ENCODE measurements around the gene BAIAP2L2. TPM values are rescaled to one million over a fixed set of nuclear protein-coding genes. Genes with fewer than 3 reads are reported as not detected.
A peak's percentile ranks its signal among the peaks of the same experiment; 100 is the strongest.
"Not testable (repeated sequence)": the region's sequence is repeated elsewhere in the genome, so short reads cannot be mapped to it uniquely, and the experiment has no call there.

The BAIAP2L2 gene
- total RNA-seq, 1 donor from 2014 or later, result 0.24 TPM

DNA sequence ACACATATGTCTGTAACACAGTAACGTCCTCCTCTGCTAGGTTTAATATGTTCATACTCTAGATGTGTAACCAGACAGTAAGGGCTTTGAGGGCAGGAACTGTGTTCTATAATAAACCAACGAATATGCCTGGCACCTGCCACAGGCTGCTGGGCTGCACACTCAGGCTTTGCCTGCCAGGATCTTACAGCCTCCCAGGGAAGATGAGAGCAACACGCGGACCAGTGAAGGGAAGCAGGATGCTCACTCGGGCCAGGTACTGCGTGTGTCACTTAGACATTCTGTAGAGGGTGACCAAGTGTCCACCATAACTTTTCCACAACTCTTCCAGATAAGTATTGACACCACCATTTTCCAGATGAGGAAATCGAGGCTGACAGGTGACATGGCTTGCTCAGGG lies 21.7 kb upstream of the BAIAP2L2 start:
- intact Hi-C loops (cut with DNase I), result no loop called here
- ATAC-seq (ENCODE audit: poor library complexity) (no peak), DNase-seq (peak; percentile 6)

DNA sequence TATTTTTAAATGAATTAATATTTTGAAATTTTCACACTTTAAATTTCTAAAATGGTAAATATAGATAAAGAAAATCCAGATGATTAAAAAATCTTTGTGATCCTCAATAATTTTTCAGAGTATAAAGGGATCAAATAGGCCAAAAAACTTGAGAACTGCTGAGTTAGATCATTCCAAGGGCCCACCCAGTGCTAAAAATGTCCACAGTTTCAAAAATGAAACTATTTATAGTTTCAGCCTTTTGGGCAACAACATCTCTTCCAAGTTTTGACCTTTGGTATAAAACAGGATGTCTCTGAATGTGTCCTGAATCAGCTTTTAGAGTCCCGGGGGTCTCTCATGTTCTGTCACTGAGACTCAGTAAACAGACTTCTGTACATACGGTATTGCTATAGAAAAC lies 20.9 kb upstream of the BAIAP2L2 start:
- intact Hi-C loops (cut with DNase I), result no loop called here
- no peak for DNase-seq
- no peak for ATAC-seq (ENCODE audit: poor library complexity)

DNA sequence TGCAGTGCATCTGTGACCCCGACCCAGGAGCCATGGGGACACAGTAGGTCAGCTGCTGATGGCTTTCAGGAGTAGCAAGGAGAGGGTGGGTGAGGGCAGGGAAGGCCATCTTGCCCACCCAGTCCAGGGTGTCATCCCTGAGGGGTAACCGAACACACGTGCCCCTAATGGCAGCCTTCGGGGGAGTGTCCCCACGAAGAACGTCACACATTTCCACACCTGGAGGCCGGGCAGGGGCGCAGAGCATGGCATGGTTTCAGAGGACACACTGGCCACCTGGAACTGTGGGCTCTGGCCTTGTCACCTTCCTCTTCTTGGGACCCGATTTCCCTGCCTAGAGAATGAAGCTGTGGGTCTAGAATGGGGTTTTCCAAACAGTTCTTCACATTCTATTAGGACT lies 19.4 kb upstream of the BAIAP2L2 start:
- intact Hi-C loops (cut with DNase I), result no loop called here
- DNase-seq (peak; percentile 35), ATAC-seq (ENCODE audit: poor library complexity) (no peak)

DNA sequence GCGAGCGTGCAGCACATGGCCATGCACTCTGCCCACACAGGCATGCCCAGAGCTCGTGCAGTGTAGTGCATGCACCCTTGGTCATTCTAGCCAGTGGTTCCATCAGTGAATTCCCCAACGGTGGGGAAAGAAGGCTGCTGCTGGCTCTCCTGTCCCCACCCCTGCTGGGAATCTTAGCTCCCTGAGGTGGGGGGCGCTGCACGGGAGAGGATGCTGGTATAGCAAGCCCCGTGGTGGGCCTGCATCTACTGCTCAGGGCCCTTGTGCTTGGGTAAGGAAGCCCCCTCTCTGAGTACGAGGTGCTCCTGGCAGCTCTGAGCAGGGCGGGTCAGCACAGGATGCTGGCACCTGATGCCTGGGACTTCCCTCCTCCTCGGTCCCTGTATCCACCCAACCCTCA lies 18.5 kb upstream of the BAIAP2L2 start:
- intact Hi-C loops (cut with DNase I), result no loop called here
- DNase-seq, result peak; percentile 32
- no peak for ATAC-seq (ENCODE audit: poor library complexity)

DNA sequence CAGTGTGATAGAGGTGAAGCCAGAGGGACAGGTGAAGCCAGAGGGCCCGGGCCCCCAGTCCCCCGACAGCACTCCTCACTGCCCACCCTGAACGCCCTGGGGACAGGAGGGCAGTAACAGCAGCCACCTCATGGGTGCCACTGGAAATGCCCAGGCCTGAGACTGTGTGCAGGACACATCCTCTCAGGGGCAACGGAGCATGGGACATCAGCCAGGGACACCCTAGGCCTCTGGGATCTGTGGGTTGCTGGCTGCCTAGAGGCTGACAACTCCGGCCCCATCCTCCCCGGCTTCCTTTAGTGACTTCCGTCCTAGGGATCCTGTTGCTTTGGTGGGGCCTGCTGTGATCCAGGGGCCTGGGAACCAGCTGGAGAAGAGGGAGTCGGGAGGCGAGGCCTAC lies 17.4 kb upstream of the BAIAP2L2 start:
- DNase-seq (peak; percentile 30), ATAC-seq (ENCODE audit: poor library complexity) (no peak)
- intact Hi-C loops (cut with DNase I), result no loop called here

DNA sequence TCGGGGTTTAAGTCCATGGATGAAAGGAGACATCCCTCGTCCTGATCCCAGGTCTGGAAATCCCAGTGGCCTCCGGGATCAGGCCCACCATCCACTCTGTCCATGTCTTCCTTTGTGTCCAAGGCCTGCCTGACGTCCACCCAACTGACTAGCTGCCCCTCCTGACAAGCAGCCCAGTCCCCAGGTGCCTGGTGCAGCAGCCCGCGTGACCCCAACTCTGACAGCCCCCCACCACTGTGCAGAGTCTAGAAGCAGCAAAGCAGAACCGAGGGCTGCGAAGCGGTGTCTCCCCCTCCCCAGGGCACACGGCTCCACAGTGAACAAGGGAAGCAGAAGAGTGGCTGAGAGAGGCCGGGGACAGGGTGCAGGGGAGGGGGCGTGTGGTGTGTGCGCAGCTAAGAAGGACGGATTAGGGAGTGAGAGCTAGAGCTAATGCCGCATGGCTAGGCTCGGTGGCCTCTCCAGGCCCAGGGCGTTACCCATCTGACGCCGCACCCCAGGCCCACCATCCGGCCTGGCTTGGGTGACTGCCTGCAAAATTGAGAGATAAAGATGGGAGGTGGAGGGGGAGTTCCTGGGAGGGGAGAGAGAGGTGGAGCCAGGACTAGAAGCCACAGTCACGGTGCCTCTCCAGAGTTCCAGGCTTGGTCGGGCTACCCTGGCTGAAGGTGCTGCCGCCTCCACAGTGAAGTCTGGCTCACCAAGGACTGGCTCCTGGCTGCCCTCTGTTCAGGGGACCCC lies 16.6 kb upstream of the BAIAP2L2 start:
- intact Hi-C loops (cut with DNase I), result no loop called here
- no peak for ATAC-seq (ENCODE audit: poor library complexity)
- peak; percentile 17 for DNase-seq

DNA sequence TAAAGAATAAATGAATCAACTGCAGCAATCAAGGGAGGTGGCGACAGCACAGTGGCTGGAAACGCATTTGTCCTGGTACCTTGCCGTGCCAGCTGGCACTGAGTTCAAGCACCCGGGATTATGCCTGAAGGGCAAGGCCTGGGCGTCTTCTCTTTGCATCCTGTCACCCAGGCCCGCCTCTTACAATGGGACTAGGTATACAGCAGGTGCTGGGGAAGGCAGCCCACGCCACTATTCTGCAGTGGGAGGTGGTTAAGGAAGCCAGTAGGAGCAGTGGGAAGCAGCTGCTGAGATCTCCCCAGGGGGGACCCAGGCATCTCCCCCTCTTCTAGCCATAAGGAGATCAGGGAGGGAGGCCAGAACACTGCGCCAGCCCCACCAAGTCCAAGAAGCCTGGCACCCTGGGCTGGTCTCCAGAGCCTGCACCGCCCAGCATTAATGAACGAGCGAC lies 15.3 kb upstream of the BAIAP2L2 start:
- DNase-seq, result peak; percentile 57
- ATAC-seq (ENCODE audit: poor library complexity), result peak; percentile 76
- intact Hi-C loops (cut with DNase I), result no loop called here

DNA sequence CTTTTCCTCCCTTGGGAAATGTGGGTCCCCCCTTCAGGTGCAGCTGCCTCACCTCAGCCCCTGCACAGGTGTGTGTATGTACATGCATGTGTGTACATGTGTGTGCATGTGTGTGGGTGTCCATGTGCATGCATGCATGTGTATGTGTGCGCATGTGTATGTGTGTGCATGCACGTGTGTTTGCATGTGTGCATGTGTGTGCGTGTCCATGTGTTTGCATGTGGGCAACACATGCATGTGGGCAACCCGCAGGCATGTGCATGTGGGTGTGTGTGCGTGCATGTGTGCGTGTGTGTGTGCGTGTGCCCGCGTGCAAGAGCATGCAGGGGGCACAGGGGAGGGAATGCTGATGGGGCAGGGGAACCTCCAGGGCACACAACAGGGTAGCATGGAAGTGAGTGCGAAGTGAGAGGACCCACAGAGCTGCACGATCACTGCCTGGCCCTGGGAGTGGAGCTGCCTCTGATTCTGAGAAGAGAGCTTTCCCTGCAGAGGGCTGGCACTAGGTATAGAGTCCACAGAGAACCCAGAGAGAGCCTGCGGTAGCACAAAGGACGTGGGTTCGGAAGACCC lies 14.6 kb upstream of the BAIAP2L2 start:
- DNase-seq (peak; percentile 15), ATAC-seq (ENCODE audit: poor library complexity) (no peak)
- intact Hi-C loops (cut with DNase I), result no loop called here

DNA sequence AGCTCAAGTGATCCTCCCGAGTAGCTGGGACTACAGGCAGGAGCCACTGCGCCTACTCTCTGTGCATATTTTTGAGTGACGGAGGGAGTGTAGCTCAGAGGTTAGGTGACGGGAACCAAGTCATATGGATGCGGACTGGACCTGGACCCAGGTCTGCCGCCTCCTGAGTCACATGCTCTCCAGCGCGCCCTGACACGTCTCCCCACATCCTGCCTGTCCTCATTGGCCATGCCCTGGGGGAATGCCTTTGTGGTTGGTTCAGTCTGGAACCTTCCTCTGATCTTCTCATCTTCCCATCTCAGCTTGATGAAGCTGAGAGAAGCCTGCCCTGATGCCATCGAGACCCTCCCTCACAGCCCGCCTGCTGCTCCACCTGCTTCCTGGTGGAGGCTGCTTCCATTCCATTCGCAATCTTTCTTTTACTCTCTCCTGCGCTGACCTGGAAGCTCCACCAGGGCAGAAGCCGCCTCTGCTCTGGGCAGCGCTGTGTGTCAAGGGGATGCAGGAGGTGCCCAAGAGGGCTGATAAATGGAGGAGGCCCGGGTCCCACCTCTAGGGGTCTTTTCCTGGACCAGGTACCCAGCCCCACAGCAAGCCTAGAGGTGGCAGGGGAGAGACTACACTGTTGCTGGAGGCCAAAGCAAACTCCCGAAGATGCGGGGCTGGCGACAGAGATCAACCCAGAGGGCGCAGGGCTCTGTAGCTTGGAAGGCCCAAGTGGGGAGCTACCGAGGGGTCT lies 13.9 kb upstream of the BAIAP2L2 start:
- intact Hi-C loops (cut with DNase I), result no loop called here
- peak; percentile 19 for DNase-seq
- no peak for ATAC-seq (ENCODE audit: poor library complexity)

DNA sequence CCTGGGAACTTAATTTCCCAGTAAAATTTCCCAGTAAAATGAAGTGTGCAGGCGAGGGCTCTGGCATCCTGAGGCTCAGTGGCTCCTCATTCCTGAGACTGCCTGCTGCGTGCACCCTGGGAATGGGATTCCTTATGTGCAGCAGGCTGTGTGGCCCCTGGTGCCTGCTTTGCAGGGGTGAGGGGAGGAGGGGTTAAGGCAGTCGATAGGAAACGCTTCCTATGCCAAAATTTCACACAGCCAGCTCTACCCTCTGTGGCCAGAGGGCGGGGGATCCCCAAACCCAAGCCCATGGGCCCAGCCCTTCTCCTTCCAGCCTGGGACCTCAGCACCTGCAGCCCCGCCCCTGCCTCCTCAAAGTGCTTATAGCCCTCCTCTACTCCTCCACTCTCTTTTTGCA lies 12.1 kb upstream of the BAIAP2L2 start:
- intact Hi-C loops (cut with DNase I), result no loop called here
- DNase-seq (peak; percentile 11), ATAC-seq (ENCODE audit: poor library complexity) (no peak)

DNA sequence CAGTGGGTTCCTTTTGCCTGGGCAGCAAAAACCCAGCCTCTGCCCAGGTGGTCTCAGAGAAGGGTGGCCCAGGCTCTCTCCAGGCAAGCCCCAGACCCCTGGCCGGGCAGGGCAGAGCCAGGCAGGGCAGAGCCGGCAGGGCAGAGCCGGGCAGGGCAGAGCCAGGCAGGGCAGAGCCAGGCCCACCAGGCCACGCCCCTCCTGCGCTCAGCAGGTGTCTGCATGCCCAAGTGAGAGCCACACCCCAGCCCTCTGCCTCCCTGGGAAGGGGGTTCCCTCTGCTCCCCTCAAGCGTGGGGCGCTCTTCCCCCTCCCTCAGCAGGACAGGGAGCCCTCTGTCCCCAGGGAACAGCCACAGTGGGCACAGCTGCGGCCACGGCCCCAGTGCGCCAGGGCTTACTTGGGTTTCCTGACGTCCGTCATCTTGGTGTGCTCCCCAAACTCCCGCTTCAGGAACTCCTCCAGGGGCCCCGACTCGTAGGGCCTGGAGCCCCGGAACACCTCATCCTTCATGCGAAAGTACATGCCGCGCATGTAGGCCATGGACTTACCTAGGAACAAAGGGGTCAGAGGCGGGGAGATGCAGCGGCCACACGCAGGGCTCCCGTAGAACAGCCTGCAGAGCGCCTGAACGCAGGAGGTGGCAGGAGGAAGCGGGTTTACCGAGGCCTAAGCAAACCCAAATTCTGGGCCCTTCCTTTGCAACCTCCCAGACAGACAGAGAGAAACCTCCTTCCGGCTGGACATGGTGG lies 10.1 kb upstream of the BAIAP2L2 start:
- ATAC-seq (ENCODE audit: poor library complexity), result no peak
- intact Hi-C loops (cut with DNase I), result no loop called here
- peak; percentile 29 for DNase-seq

DNA sequence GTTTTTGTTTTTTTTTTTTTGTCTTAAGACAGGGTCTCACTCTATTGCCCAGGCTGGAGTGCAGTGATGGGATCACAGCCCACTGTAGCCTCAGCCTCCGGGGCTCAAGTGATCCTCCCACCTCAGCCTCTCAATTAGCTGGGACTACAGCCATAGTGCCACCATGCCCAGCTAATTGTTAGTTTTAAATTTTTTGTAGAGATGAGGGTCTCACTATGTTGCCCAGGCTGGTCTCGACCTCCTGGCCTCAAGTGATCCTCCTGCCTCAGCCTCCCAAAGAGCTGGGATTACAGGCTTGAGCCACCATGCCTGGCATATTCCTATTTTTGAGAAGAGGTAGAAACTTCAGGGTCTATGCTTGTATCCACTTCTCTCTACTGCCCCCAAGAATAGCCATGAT lies 8.3 kb upstream of the BAIAP2L2 start:
- not testable (repeated sequence) for ATAC-seq (ENCODE audit: poor library complexity)
- DNase-seq, result peak; percentile 6
- intact Hi-C loops (cut with DNase I), result loop anchor here (5.0 to 10.0 kb wide), 2 partner anchors 109 to 226 kb away; no protein-coding TSS in a partner anchor

DNA sequence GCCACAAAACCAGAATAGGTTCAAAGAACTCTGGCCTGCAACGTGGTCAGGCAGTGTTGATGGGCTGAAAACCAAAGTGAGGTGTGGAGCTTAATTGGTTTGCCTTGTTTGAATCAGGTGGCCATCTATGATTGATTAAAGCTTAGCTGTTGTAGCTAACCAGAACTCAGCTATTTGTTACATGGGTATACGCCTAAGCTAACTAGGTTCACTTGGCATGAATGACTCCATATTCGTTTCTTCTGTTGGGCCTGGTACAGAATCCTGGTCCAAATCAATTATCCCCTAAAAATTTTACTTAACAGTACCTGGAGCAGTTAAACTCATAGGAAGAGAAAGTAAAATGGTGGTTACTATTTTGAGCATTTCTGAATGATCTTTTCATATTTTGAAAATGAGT lies 7.7 kb upstream of the BAIAP2L2 start:
- no peak for ATAC-seq (ENCODE audit: poor library complexity)

DNA sequence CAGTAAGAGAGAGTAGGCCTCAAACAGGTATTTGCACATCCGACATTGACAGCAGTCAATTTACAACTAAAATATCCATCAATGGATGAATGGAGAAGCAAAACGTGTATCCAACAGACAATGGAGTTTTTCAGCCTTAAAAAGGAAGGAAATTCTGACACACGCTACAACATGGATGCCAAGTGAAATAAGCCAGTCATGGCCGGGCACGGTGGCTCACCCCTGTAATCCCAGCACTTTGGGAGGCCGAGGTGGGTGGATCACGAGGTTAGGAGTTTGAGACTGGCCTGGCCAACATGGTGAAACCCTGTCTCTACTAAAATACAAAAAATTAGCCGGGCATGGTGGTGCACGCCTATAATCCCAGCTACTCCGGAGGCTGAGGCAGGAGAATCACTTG lies 7.1 kb upstream of the BAIAP2L2 start:
- ATAC-seq (ENCODE audit: poor library complexity); DNase-seq: not testable (repeated sequence)
- intact Hi-C loops (cut with DNase I), result loop anchor here (5.0 to 10.0 kb wide), 2 partner anchors 110 to 227 kb away; no protein-coding TSS in a partner anchor

More for the DNA sequence above, 7.7 kb upstream of the BAIAP2L2 start:
- no peak for DNase-seq
- intact Hi-C loops (cut with DNase I), result loop anchor here (5.0 to 10.0 kb wide), 2 partner anchors 109 to 227 kb away; no protein-coding TSS in a partner anchor

DNA sequence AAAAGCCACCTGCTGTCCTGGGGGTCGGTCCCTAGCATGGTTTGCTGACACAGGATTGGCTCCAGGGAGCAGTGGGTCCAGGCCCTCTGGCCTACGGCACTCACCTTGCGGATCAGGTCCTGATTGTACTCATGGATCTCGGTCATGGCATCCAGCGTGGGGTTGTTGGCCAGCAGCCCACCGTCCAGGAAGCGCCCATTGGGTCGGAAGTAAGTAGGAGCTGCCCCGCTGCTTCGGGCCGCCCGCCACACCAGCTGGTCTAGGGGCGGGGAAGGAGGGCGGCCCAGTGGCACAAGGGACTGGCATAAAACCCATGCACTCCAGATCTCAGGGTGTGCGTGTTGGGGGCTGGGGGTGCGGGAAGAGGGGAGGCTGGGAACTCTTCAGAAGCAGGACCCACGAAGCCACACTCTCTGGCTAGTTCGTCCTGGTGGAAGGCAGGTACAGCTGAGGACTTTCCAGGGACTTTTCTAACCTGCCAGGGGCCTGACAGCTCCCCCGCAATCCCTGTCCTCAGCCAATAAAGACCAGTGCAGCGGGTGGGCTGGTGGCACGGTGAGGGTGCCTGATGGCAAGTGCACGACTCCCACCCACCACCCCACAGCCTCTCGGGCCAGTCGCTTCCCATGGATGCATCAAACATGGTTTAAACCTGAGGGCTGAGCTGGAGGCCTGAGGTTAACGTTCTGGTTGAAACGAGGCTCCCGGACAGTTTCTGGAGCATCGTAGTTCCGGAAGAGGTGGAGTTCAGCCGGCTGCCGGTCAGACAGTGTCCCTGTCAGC lies 5.1 kb upstream of the BAIAP2L2 start:
- ATAC-seq (ENCODE audit: poor library complexity) (no peak), DNase-seq (peak; percentile 44)
- intact Hi-C loops (cut with DNase I), result loop anchor here (5.0 to 10.0 kb wide), 2 partner anchors 112 to 229 kb away; no protein-coding TSS in a partner anchor

DNA sequence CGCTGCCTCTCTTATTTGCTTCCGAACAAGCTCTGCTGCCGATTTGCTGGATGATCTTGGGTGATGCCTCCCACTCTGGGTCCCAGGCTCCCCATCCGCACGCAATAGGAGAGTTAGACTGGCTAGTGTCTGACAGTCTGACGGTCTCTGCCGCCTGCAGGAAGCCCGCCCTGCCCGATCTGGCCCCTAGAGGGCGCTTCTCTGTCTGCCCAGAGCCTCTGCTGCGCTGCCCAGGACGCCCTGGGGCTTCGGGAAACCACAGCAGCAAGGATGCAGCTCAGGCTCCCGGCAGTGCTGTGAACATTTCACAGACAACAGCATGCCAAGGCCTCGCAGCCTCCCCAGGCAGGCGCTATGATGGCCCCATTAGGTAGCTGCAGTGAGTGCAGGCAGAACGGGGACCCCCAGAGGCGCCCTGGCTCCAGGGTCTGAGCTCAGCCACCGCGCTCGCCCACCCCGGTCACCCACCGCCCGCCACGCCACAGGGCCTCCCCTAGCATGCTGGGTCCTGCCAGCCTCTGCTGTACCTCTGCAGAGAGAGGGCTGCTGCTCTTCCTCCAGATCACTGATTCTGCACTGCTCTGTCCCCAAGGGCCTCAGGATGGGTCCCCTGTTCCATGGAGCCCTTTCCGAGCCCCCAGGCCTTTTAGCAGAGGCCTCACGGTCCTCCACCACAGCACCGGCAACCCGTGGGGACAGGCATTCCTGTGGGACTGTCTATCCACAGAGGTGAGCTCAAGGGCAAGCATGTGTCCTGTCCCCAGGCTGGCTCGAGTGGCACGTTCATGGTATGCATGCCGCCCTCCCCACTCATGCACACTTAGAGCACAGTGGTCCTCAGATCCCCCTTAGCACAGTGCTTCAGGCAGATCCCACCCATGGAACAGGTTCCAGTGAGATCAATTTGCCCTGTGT lies 4.3 kb upstream of the BAIAP2L2 start:
- intact Hi-C loops (cut with DNase I), result loop anchor here (5.0 to 10.0 kb wide), 2 partner anchors 113 to 230 kb away; no protein-coding TSS in a partner anchor
- ATAC-seq (ENCODE audit: poor library complexity), result peak; percentile 95
- peak; percentile 92 for DNase-seq

DNA sequence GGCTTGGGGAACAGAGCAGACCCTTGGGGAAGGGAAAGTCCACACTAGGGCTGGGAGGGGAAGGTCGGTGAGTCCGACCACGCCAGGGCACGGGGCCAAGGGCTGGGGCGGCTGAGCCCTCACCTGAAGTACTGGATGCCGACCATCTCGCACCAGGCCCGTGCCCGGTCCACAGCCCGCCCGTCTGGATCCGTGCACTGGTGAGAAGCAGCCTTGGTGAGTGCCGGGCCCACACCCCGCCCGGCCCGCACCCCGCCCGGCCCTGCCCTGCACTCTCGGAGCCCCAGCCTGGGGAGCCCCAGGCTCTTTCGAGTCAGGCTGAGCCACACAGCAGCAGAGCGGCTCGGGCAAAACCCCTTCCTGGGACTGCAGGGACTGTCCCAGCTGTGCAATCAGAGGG lies 1.9 kb upstream of the BAIAP2L2 start:
- ATAC-seq (ENCODE audit: poor library complexity), result no peak
- intact Hi-C loops (cut with DNase I), result loop anchor here (10.0 kb wide), 1 partner anchor 232 kb away; no protein-coding TSS in a partner anchor
- peak; percentile 38 for DNase-seq

Data from Right ventricle myocardium superior (tissue), 1 donor.